SK-N-SH (cell line): Measurements from ENCODE around the gene PRKCD. TPM values are rescaled to one million over a fixed set of nuclear protein-coding genes. Genes with fewer than 3 reads are reported as not detected.

Experiments used
- CTCF ChIA-PET: fragments of 300-600, 350-600 bp; formaldehyde crosslinking; extraction: SDS; loops from one replicate; lab custom pipeline; 2021; lab: Yijun Ruan, JAX
- POLR2A ChIA-PET: fragments of 350-600 bp; sonication (Branson Sonifier 250); formaldehyde crosslinking; extraction: SDS; loops from one replicate; lab custom pipeline; 2020; ENCODE audit warnings: antibody characterized with exemption, inconsistent platforms; lab: Yijun Ruan, JAX
- DNase-seq: peaks from one replicate; pipeline ENCODE4 v3.0.0; 2012
- H2AFZ ChIP-seq: fragments of 200-600 bp; sonication (generic); 2 replicates; pipeline ENCODE4 v1.8.1; 2016; ENCODE audit warnings: antibody characterized with exemption, mild to moderate bottlenecking, low read depth
- H3F3A ChIP-seq: fragments of 200-600 bp; sonication (generic); replicated peaks from 2 replicates; pipeline ENCODE3; 2016; ENCODE audit warnings: antibody characterized with exemption, mild to moderate bottlenecking; ENCODE audit not compliant: insufficient read depth
- H3K27ac ChIP-seq, 2 experiments: fragments of 200-500 bp in 1 of 2; fragments of 200-600 bp in 1 of 2; sonication (Bioruptor generic) in 1 of 2; sonication (generic), shearing (Covaris generic) in 1 of 2; 2 replicates each; pipeline versions ENCODE4 v1.5.1 to v1.6.1; 2014 to 2016; ENCODE audit warnings: low read depth in 2 of 2, inconsistent platforms in 1 of 2, low read length in 1 of 2, mild to moderate bottlenecking in 1 of 2, mixed read lengths in 1 of 2
- H3K27me3 ChIP-seq: fragments of 200-600 bp; sonication (generic), shearing (Covaris generic); 2 replicates; pipeline ENCODE4 v1.6.1; 2016; ENCODE audit warnings: mixed run types; ENCODE audit not compliant: insufficient read depth
- H3K36me3 ChIP-seq, 2 experiments: fragments of 200-500 bp in 1 of 2; fragments of 200-600 bp in 1 of 2; sonication (Bioruptor generic) in 1 of 2; sonication (generic) in 1 of 2; replicated peaks in 1 of 2; 2 replicates each; pipeline versions ENCODE3 to v1.5.1; 2014 to 2016; ENCODE audit warnings: low read length in 1 of 2, mild to moderate bottlenecking in 1 of 2; ENCODE audit not compliant: insufficient read depth in 2 of 2, control insufficient read depth in 1 of 2
- H3K4me1 ChIP-seq, 2 experiments: fragments of 200-500 bp in 1 of 2; fragments of 200-600 bp in 1 of 2; sonication (Bioruptor generic) in 1 of 2; sonication (generic), shearing (Covaris generic) in 1 of 2; 2 replicates each; pipeline versions ENCODE4 v1.5.1 to v1.6.1; 2014 to 2016; ENCODE audit warnings: low read depth in 1 of 2, low read length in 1 of 2, mixed run types in 1 of 2; ENCODE audit not compliant: insufficient read depth in 2 of 2, control insufficient read depth in 1 of 2
- H3K4me2 ChIP-seq: fragments of 200-600 bp; sonication (generic), shearing (Covaris generic); 2 replicates; pipeline ENCODE4 v1.6.1; 2017; ENCODE audit warnings: mixed run types
- H3K4me3 ChIP-seq, 2 experiments: fragments of 200-500 bp in 1 of 2; fragments of 200-600 bp in 1 of 2; sonication (Bioruptor generic) in 1 of 2; sonication (generic), shearing (Covaris generic) in 1 of 2; 2 replicates each; pipeline versions ENCODE4 v1.5.1 to v1.8.1; 2014 to 2016; ENCODE audit warnings: low read depth in 2 of 2, inconsistent platforms in 1 of 2, low read length in 1 of 2, mild to moderate bottlenecking in 1 of 2, mixed read lengths in 1 of 2, moderate library complexity in 1 of 2
- H3K79me2 ChIP-seq: fragments of 200-600 bp; sonication (generic); 2 replicates; pipeline ENCODE4 v1.8.1; 2017; ENCODE audit warnings: mild to moderate bottlenecking; ENCODE audit not compliant: insufficient read depth
- H3K9ac ChIP-seq: fragments of 200-600 bp; sonication (generic); 2 replicates; pipeline ENCODE4 v1.6.1; 2017; ENCODE audit warnings: mixed run types
- H3K9me2 ChIP-seq: fragments of 200-600 bp; sonication (generic); 2 replicates; pipeline ENCODE4 v1.6.1; 2017; ENCODE audit warnings: mixed run types
- H3K9me3 ChIP-seq: fragments of 200-600 bp; sonication (generic); 2 replicates; pipeline ENCODE4 v1.6.1; 2017; ENCODE audit warnings: mixed run types, mild to moderate bottlenecking, moderate library complexity
- H4K20me1 ChIP-seq: fragments of 200-600 bp; sonication (generic); 2 replicates; pipeline ENCODE4 v1.6.1; 2017; ENCODE audit warnings: mild to moderate bottlenecking, mixed run types; ENCODE audit not compliant: insufficient read depth
- CTCF ChIP-seq: fragments of 200-600 bp; sonication (generic); IDR thresholded peaks from 2 replicates; pipeline ENCODE4 v1.6.1; 2017; ENCODE audit warnings: antibody characterized with exemption, mild to moderate bottlenecking, moderate library complexity
- EP300 ChIP-seq, 2 experiments: IDR thresholded peaks; 2 replicates each; pipeline versions ENCODE4 v1.4.0 to v1.6.1; 2012; ENCODE audit warnings: borderline replicate concordance in 1 of 2, low read depth in 1 of 2, low read length in 1 of 2
- FOSL2 ChIP-seq: IDR thresholded peaks from 2 replicates; pipeline ENCODE4 v1.4.0; 2012; ENCODE audit warnings: low read depth, mild to moderate bottlenecking, moderate library complexity, borderline replicate concordance
- FOXM1 ChIP-seq: IDR thresholded peaks from 2 replicates; pipeline ENCODE4 v1.4.0; 2012; ENCODE audit warnings: low read depth, mild to moderate bottlenecking
- GABPA ChIP-seq: IDR thresholded peaks from 2 replicates; pipeline ENCODE4 v1.4.0; 2012; ENCODE audit warnings: low read depth, mild to moderate bottlenecking
- GATA2 ChIP-seq: sonication (generic); formaldehyde crosslinking; IDR thresholded peaks from 2 replicates; pipeline ENCODE4 v1.5.0; 2020; ENCODE audit warnings: mild to moderate bottlenecking, missing genetic modification reagents
- MAX ChIP-seq: IDR thresholded peaks from 2 replicates; pipeline ENCODE4 v1.4.0; 2012; ENCODE audit warnings: low read depth
- NRF1 ChIP-seq: IDR thresholded peaks from 2 replicates; pipeline ENCODE4 v1.6.1; 2012; ENCODE audit warnings: low read depth, mild to moderate bottlenecking, low read length
- PBX3 ChIP-seq: IDR thresholded peaks from 2 replicates; pipeline ENCODE4; 2012
- POLR2AphosphoS5 ChIP-seq: IDR thresholded peaks from 2 replicates; pipeline ENCODE4 v1.6.1; 2012; ENCODE audit warnings: low read depth, low read length
- RAD21 ChIP-seq: IDR thresholded peaks from 2 replicates; pipeline ENCODE4 v1.6.1; 2012; ENCODE audit warnings: mild to moderate bottlenecking, low read length
- RCOR1 ChIP-seq: fragments of 150-350 bp; IDR thresholded peaks from 2 replicates; pipeline ENCODE4 v1.6.1; 2017; ENCODE audit warnings: antibody characterized with exemption, low read length
- RFX5 ChIP-seq: IDR thresholded peaks from 2 replicates; pipeline ENCODE4 v1.6.1; 2012; ENCODE audit warnings: mild to moderate bottlenecking, improper control_type of control experiment, low read length
- RXRA ChIP-seq: IDR thresholded peaks from 2 replicates; pipeline ENCODE4 v1.4.0; 2012; ENCODE audit warnings: low read depth, mild to moderate bottlenecking, borderline replicate concordance
- TEAD4 ChIP-seq: IDR thresholded peaks from 2 replicates; pipeline ENCODE4 v1.4.0; 2012; ENCODE audit warnings: mild to moderate bottlenecking, borderline replicate concordance; ENCODE audit not compliant: insufficient read depth
- USF1 ChIP-seq: IDR thresholded peaks from 2 replicates; pipeline ENCODE4 v1.4.0; 2012; ENCODE audit warnings: low read depth, borderline replicate concordance
- USF2 ChIP-seq: fragments of 150-350 bp; IDR thresholded peaks from 2 replicates; pipeline ENCODE4 v1.6.1; 2017; ENCODE audit warnings: antibody characterized with exemption, low read length, low read depth, borderline replicate concordance
- YY1 ChIP-seq: IDR thresholded peaks from 2 replicates; pipeline ENCODE4 v1.4.0; 2012; ENCODE audit warnings: low read depth, mild to moderate bottlenecking
- WGBS: methylation state at CpG from one replicate; pipeline ENCODE4 v1.1.6; 2017; ENCODE audit warnings: low lambda C conversion rate; 5-methylcytosine and 5-hydroxymethylcytosine counted together
- polyA plus RNA-seq, 3 experiments: library from polyadenylated mRNA; depleted of rRNA; stranded (reverse); fragments of >200 nt; gene quantifications; 2 replicates each; pipeline ENCODE4 v1.2.3, GENCODE V29; 2012

Gene PRKCD
- polyA plus RNA-seq, 1 of the 3 experiments (the other 2 are of a cell fraction) = 29.0 TPM

- Histone ChIP-seq H3K36me3 (peaks cover 50 to 99% of the 10 kb centered on the region in 2 experiments), H3K9ac (no peak overlapping the region), H3K27ac (no peak overlapping the region), H3K4me1 (no peaks in the 10 kb centered on the region), H3K79me2 (0 out of 2 replicates have a peak, but pooled peaks cover 5% of the 10 kb centered on the region), H2AFZ (no peak overlapping the region), H3K9me2 (no peaks in the 10 kb centered on the region)
- POLR2A ChIA-PET = no interaction called here
- 86% methylated on average over 16 of the region's 24 CpGs for WGBS
- DNase-seq = peak; percentile 8
- TF ChIP-seq RAD21 (no peak), USF1 (no peak), GATA2 (CRISPR knock-in tag) (no peak), EP300 (IDR thresholded peaks at IDR 0.05; ENCODE audit: borderline replicate concordance in 1 of 2, low read depth in 1 of 2, low read length in 1 of 2) (no peak), RFX5 (no peak), FOSL2 (no peak), MAX (no peak), RCOR1 (no peak), NRF1 (no peak), GABPA (no peak), TEAD4 (no peak)
- TF ChIP-seq, all 33 proteins: peak for 0
- Histone ChIP-seq H3F3A (no peaks in the 10 kb centered on the region), H3K4me3 (no peak overlapping the region), H3K9me3 (no peaks in the 10 kb centered on the region), H3K4me2 (no peak overlapping the region), H3K27me3 (no peaks in the 10 kb centered on the region), H4K20me1 (no peaks in the 10 kb centered on the region)
- CTCF ChIA-PET = interaction anchor here (1.3 to 1.5 kb wide), 2 partner anchors 9 to 14 kb away, joined by 3 to 4 read pairs; no protein-coding TSS in a partner anchor
These were observed 67.2 kb downstream of the PRKCD start for GRCh38 chr3:53227993-53228885.

GRCh38 chr3:53229171-53229570, 68.2 kb downstream of the PRKCD start:
- Histone ChIP-seq H3K9me3 (no peaks in the 10 kb centered on the region), H3K4me3 (no peak overlapping the region), H3K9ac (no peak overlapping the region), H3K27ac (no peak overlapping the region), H4K20me1 (no peaks in the 10 kb centered on the region), H3K79me2 (peaks cover 13% of the 10 kb centered on the region; the same call in 1 of the 2 replicates), H2AFZ (no peak overlapping the region), H3K4me1 (no peaks in the 10 kb centered on the region), H3K27me3 (no peaks in the 10 kb centered on the region), H3F3A (no peaks in the 10 kb centered on the region), H3K36me3 (peaks cover 57 to 99% of the 10 kb centered on the region in 2 experiments), H3K4me2 (no peak overlapping the region), H3K9me2 (no peaks in the 10 kb centered on the region)
- peak; percentile 6 for DNase-seq
- ChIA-PET POLR2A (no interaction called here), CTCF (interaction anchor here (1.5 kb wide), 1 partner anchor 8 kb away, joined by 4 read pairs; no protein-coding TSS in a partner anchor)
- TF ChIP-seq YY1 (no peak), FOXM1 (no peak), POLR2AphosphoS5 (no peak), PBX3 (no peak), CTCF (no peak), RXRA (no peak), FOSL2 (no peak), USF2 (no peak), EP300 (IDR thresholded peaks at IDR 0.05; ENCODE audit: borderline replicate concordance in 1 of 2, low read depth in 1 of 2, low read length in 1 of 2) (no peak)
- 98% methylated on average over 9 of the region's 14 CpGs for WGBS
